Measurements from ENCODE around the gene WLS. TPM values are rescaled to one million over a fixed set of nuclear protein-coding genes. Genes with fewer than 3 reads are reported as not detected.

The WLS gene
- total RNA-seq, 1 donor from 2014 or later: 187 TPM

DNA sequence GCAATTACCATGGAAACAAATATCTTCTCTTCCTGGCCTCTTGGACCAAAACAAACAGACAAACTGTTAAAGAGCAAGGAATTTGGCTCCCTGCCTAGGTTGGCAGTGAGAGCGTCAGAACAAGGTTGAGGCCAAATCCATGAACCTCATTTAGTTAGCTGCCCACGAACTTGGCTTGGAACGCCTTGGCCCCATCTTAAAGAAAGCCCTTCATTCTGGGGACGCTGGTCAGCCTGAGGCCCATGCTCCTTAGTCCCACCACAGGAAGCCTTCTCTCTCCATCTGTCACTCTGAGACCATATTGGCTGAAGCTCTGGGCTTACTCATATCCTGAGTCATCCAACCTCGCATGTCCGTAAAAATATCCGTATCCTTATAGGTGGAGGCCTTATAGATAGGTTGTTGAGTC lies 119.5 kb downstream of the WLS start:
- H3K27me3 Mint-ChIP-seq (ENCODE audit: low read depth, unreplicated experiment): no peaks in the 10 kb centered on the region
- H3K27ac ChIP-seq (ENCODE audit: low read depth, low read length): peak overlapping the region; percentile 46

DNA sequence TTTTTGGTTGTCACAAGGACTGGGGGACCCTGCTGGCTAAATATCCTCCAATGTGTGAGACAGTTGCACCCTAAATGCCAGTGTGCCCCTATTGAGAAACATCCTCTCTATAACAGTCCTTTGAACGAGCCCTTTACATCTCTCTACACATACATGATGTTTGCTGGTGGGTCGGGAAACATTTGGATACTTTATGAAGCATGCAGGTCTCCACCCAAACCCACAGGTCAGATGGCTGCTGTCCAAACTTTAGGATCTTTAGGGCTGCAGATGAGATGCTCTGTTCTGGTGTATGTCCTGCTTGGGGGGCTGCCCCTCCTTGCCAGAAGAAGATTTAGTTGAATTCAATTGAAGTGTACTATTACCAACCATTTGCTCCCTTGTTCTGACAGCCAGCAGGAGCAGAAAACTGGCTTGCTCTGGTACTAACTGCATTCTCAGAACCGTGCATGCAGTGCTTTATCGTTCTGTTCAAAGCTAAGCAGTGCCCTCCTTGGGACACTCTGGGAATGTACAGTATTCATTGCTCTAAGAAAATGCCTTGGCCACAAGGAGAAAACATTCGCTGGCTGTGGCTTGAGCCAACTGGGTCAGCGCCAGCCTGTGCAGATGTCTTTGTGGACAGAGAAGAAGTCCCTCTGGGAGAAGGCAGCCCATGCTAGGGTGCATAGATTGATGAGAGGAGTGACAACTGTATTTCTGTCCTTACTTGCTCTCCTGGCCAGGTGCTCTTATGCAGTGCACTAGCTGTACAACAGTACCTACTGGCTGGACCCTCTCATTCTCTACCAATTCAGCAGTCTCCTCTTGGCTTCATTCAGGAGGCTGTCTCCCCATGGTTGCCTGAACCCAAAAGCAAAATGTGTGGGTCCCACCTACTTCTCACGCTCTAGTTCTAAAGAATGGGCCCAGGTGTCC lies 120.5 kb downstream of the WLS start:
- H3K36me3 ChIP-seq (ENCODE audit: insufficient read depth, low read length): no peaks in the 10 kb centered on the region

More for the DNA sequence above, 119.5 kb downstream of the WLS start:
- Histone ChIP-seq H2AFZ (ENCODE audit: low read depth, low read length) (no peak overlapping the region), H3K4me1 (ENCODE audit: insufficient read depth, low read length) (peaks cover 29% of the 10 kb centered on the region), H3K9me3 (ENCODE audit: insufficient read depth, low read depth, low read length) (no peaks in the 10 kb centered on the region), H3K27me3 (ENCODE audit: insufficient read depth, low read length) (no peaks in the 10 kb centered on the region), H3K36me3 (ENCODE audit: insufficient read depth, low read length) (peaks cover 3% of the 10 kb centered on the region), H3K9ac (ENCODE audit: low read length) (no peak overlapping the region), H3K4me3 (ENCODE audit: insufficient read depth, low read depth, low read length) (no peak overlapping the region), H3K4me2 (ENCODE audit: low read length) (peak overlapping the region; percentile 6), H3K79me2 (ENCODE audit: insufficient read depth, low read length) (no peaks in the 10 kb centered on the region), H4K20me1 (ENCODE audit: insufficient read depth, low read length) (peaks cover 4% of the 10 kb centered on the region)
- FAIRE-seq: peak; percentile 64
- Mint-ChIP-seq H3K4me1 (ENCODE audit: low read depth, unreplicated experiment) (peaks cover 16% of the 10 kb centered on the region), H3K9me3 (ENCODE audit: unreplicated experiment) (no peaks in the 10 kb centered on the region), H3K27ac (ENCODE audit: unreplicated experiment) (no peak overlapping the region), H3K36me3 (ENCODE audit: low read depth, unreplicated experiment) (peaks cover 2% of the 10 kb centered on the region), H3K4me3 (ENCODE audit: unreplicated experiment) (no peak overlapping the region)
- TF ChIP-seq, protein P1, sequence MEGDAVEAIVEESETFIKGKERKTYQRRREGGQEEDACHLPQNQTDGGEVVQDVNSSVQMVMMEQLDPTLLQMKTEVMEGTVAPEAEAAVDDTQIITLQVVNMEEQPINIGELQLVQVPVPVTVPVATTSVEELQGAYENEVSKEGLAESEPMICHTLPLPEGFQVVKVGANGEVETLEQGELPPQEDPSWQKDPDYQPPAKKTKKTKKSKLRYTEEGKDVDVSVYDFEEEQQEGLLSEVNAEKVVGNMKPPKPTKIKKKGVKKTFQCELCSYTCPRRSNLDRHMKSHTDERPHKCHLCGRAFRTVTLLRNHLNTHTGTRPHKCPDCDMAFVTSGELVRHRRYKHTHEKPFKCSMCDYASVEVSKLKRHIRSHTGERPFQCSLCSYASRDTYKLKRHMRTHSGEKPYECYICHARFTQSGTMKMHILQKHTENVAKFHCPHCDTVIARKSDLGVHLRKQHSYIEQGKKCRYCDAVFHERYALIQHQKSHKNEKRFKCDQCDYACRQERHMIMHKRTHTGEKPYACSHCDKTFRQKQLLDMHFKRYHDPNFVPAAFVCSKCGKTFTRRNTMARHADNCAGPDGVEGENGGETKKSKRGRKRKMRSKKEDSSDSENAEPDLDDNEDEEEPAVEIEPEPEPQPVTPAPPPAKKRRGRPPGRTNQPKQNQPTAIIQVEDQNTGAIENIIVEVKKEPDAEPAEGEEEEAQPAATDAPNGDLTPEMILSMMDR (IDR thresholded peaks at IDR 0.05; ENCODE audit: insufficient read depth, low read depth, low read length): no peak
- TF ChIP-seq EZH2 (IDR thresholded peaks at IDR 0.05; ENCODE audit: insufficient read depth, low read length): no peak
- DNase-seq (ENCODE audit: low read depth): peak; percentile 94

More for the DNA sequence above, 120.5 kb downstream of the WLS start:
- no peak overlapping the region for H3K27ac ChIP-seq (ENCODE audit: low read depth, low read length)
- no peak overlapping the region for H3K27ac Mint-ChIP-seq (ENCODE audit: unreplicated experiment)
- no peak overlapping the region for H2AFZ ChIP-seq (ENCODE audit: low read depth, low read length)
- no peak overlapping the region for H3K9ac ChIP-seq (ENCODE audit: low read length)
- no peak for TF ChIP-seq EZH2 (IDR thresholded peaks at IDR 0.05; ENCODE audit: insufficient read depth, low read length)
- TF ChIP-seq, protein P1 (IDR thresholded peaks at IDR 0.05; ENCODE audit: insufficient read depth, low read depth, low read length): peak; percentile 69
- FAIRE-seq (peak; percentile 88), DNase-seq (ENCODE audit: low read depth) (peak; percentile 89)
- H3K36me3 Mint-ChIP-seq (ENCODE audit: low read depth, unreplicated experiment): peaks cover 2% of the 10 kb centered on the region
- H3K9me3 ChIP-seq (ENCODE audit: insufficient read depth, low read depth, low read length): no peaks in the 10 kb centered on the region
- H3K4me3 Mint-ChIP-seq (ENCODE audit: unreplicated experiment): no peak overlapping the region
- H3K79me2 ChIP-seq (ENCODE audit: insufficient read depth, low read length): no peaks in the 10 kb centered on the region
- H3K4me2 ChIP-seq (ENCODE audit: low read length): peak overlapping the region; percentile 6
- peaks cover 4% of the 10 kb centered on the region for H4K20me1 ChIP-seq (ENCODE audit: insufficient read depth, low read length)
- H3K27me3 ChIP-seq (ENCODE audit: insufficient read depth, low read length): no peaks in the 10 kb centered on the region
- H3K4me1 Mint-ChIP-seq (ENCODE audit: low read depth, unreplicated experiment): peaks cover 14% of the 10 kb centered on the region
- no peak overlapping the region for H3K4me3 ChIP-seq (ENCODE audit: insufficient read depth, low read depth, low read length)
- H3K9me3 Mint-ChIP-seq (ENCODE audit: unreplicated experiment): no peaks in the 10 kb centered on the region
- H3K27me3 Mint-ChIP-seq (ENCODE audit: low read depth, unreplicated experiment): no peaks in the 10 kb centered on the region
- peaks cover 26% of the 10 kb centered on the region for H3K4me1 ChIP-seq (ENCODE audit: insufficient read depth, low read length)
